OCI-LY7 (cell line): ENCODE data around the gene VAV1. TPM values are rescaled to one million over a fixed set of nuclear protein-coding genes. Genes with fewer than 3 reads are reported as not detected.

ENCODE experiments used
- BruUV-seq: library from RNA; stranded (reverse); fragments of 400-500 nt; replicated peaks from 2 replicates; lab custom pipeline; 2021; lab: Mats Ljungman, UMichigan
- CTCF ChIA-PET: fragments of 300-600 bp; sonication (Branson Sonifier 250); formaldehyde crosslinking; loops from one replicate; lab custom pipeline; 2022; ENCODE audit warnings: antibody characterized with exemption; ENCODE audit not compliant: unreplicated experiment; lab: Charles Lee
- POLR2A ChIA-PET: fragments of 300-600 bp; sonication (Branson Sonifier 250); formaldehyde crosslinking; loops from one replicate; lab custom pipeline; 2022; ENCODE audit warnings: antibody characterized with exemption; lab: Charles Lee
- DNase-seq: peaks from one replicate; pipeline ENCODE4 v3.0.0-alpha.2; 2015; ENCODE audit warnings: low spot score
- H2AFZ ChIP-seq: fragments of 200-600 bp; sonication (generic), shearing (Covaris generic); 2 replicates; pipeline ENCODE4 v1.6.1; 2014; ENCODE audit warnings: mild to moderate bottlenecking, antibody characterized with exemption, low read length, moderate library complexity
- H3K27ac ChIP-seq: fragments of 200-600 bp; sonication (generic); 2 replicates; pipeline ENCODE4 v1.5.1; 2014; ENCODE audit warnings: mixed run types, low read depth, mild to moderate bottlenecking, moderate library complexity, low read length, inconsistent platforms; ENCODE audit not compliant: poor library complexity, severe bottlenecking
- H3K36me3 ChIP-seq: fragments of 200-600 bp; sonication (generic); 2 replicates; pipeline ENCODE4 v1.6.1; 2014; ENCODE audit warnings: mild to moderate bottlenecking, antibody characterized with exemption, low read length, moderate library complexity, mixed read lengths; ENCODE audit not compliant: insufficient read depth
- H3K4me1 ChIP-seq: fragments of 200-600 bp; sonication (generic); 2 replicates; pipeline ENCODE4 v1.5.1; 2014; ENCODE audit warnings: mild to moderate bottlenecking, low read length; ENCODE audit not compliant: insufficient read depth, poor library complexity, severe bottlenecking
- H3K4me2 ChIP-seq: fragments of 200-600 bp; sonication (generic); 2 replicates; pipeline ENCODE4 v1.6.1; 2014; ENCODE audit warnings: mild to moderate bottlenecking, low read length
- H3K4me3 ChIP-seq: fragments of 200-600 bp; sonication (generic); 2 replicates; pipeline ENCODE4 v1.5.1; 2014; ENCODE audit warnings: mild to moderate bottlenecking, low read depth, low read length; ENCODE audit not compliant: poor library complexity, severe bottlenecking
- H3K79me2 ChIP-seq: fragments of 200-600 bp; sonication (generic); 2 replicates; pipeline ENCODE4 v1.6.1; 2016; ENCODE audit warnings: low read depth, mild to moderate bottlenecking, low read length, moderate library complexity, mixed read lengths; ENCODE audit not compliant: insufficient read depth
- H3K9me2 ChIP-seq: fragments of 200-600 bp; sonication (generic); 2 replicates; pipeline ENCODE4 v1.6.1; 2016; ENCODE audit warnings: mild to moderate bottlenecking, low read length, mixed read lengths; ENCODE audit not compliant: insufficient read depth
- H3K9me3 ChIP-seq: fragments of 200-600 bp; sonication (generic); 2 replicates; pipeline ENCODE4 v1.6.1; 2014; ENCODE audit warnings: mild to moderate bottlenecking, mixed run types, low read length, mixed read lengths
- H4K20me1 ChIP-seq: fragments of 200-600 bp; sonication (generic); 2 replicates; pipeline ENCODE4 v1.6.1; 2014; ENCODE audit warnings: mild to moderate bottlenecking, antibody characterized with exemption, low read length, moderate library complexity, mixed read lengths; ENCODE audit not compliant: insufficient read depth
- CTCF ChIP-seq: fragments of 200-600 bp; sonication (generic); conservative IDR thresholded peaks from 2 replicates; pipeline ENCODE4 v1.5.1; 2014; ENCODE audit warnings: mild to moderate bottlenecking, antibody characterized with exemption, low read length, moderate library complexity, mixed read lengths
- EZH2phosphoT487 ChIP-seq: fragments of 200-600 bp; sonication (generic); IDR thresholded peaks from 2 replicates; pipeline ENCODE4 v1.6.1; 2018; ENCODE audit warnings: low read depth, borderline replicate concordance, mild to moderate bottlenecking, mixed run types, antibody characterized with exemption, low read length, moderate library complexity, mixed read lengths
- intact Hi-C: fragments of 100-400 bp; cut with micrococcal nuclease; formaldehyde crosslinking; loops from one replicate; pipeline ENCODE4 v1.10.0; 2022; ENCODE audit not compliant: unreplicated experiment
- total RNA-seq, 2 experiments: library from RNA; depleted of rRNA in 1 of 2; stranded (reverse); fragments of >200 nt in 1 of 2; shearing (Covaris generic) in 1 of 2; gene quantifications; 2 replicates each; pipeline ENCODE4 v1.2.3, GENCODE V29; 2014 to 2022

The VAV1 gene
- total RNA-seq, 2 experiments from 2014 or later: 90.7 to 107 TPM

GRCh38 chr19:6808494-6808893, 36.0 kb downstream of the VAV1 start:
- no peak overlapping the region for H2AFZ ChIP-seq
- peaks cover 8% of the 10 kb centered on the region for H3K9me3 ChIP-seq
- H3K9me2 ChIP-seq: no peaks in the 10 kb centered on the region
- H3K4me3 ChIP-seq: no peak overlapping the region
- no peak for DNase-seq
- no TSS peak for BruUV-seq
- CTCF ChIA-PET: no interaction called here
- H3K4me1 ChIP-seq: peaks cover 21% of the 10 kb centered on the region
- intact Hi-C loops: no loop called here
- peaks cover 72% of the 10 kb centered on the region for H3K36me3 ChIP-seq
- no peak for TF ChIP-seq EZH2phosphoT487
- no peaks in the 10 kb centered on the region for H4K20me1 ChIP-seq
- H3K4me2 ChIP-seq: no peak overlapping the region
- POLR2A ChIA-PET: interaction anchor here (0.7 to 1.2 kb wide), 2 partner anchors 14 to 19 kb away, joined by 3 read pairs; no protein-coding TSS in a partner anchor
- no peak overlapping the region for H3K27ac ChIP-seq
- H3K79me2 ChIP-seq: peaks cover 93% of the 10 kb centered on the region

- POLR2A ChIA-PET: interaction anchor here (1.0 to 1.2 kb wide), 2 partner anchors 18 to 37 kb away, joined by 3 to 5 read pairs; partner anchors contain the start of gene VAV1
- no peaks in the 10 kb centered on the region for H3K9me2 ChIP-seq
- no peak for TF ChIP-seq CTCF
- TF ChIP-seq EZH2phosphoT487: no peak
- H4K20me1 ChIP-seq: no peaks in the 10 kb centered on the region
- peaks cover 67% of the 10 kb centered on the region for H3K36me3 ChIP-seq
- no peak for DNase-seq
- H3K4me1 ChIP-seq: peaks cover 14% of the 10 kb centered on the region
- intact Hi-C loops: no loop called here
- peaks cover 93% of the 10 kb centered on the region for H3K79me2 ChIP-seq
- no peak overlapping the region for H2AFZ ChIP-seq
- H3K4me2 ChIP-seq: no peak overlapping the region
- peaks cover 8% of the 10 kb centered on the region for H3K9me3 ChIP-seq
- no peak overlapping the region for H3K27ac ChIP-seq
- CTCF ChIA-PET: no interaction called here
- no TSS peak for BruUV-seq
- no peak overlapping the region for H3K4me3 ChIP-seq
Measured at GRCh38 chr19:6809262-6809661, 36.8 kb downstream of the VAV1 start.

GRCh38 chr19:6811378-6811777, 38.9 kb downstream of the VAV1 start:
- no peak overlapping the region for H3K27ac ChIP-seq

More at GRCh38 chr19:6811378-6811777, 38.9 kb downstream of the VAV1 start:
- Histone ChIP-seq H3K9me3 (peaks cover 8% of the 10 kb centered on the region), H4K20me1 (no peaks in the 10 kb centered on the region), H3K79me2 (peaks cover 91% of the 10 kb centered on the region), H3K36me3 (peaks cover 68% of the 10 kb centered on the region), H3K4me3 (no peak overlapping the region), H3K9me2 (no peaks in the 10 kb centered on the region), H2AFZ (no peak overlapping the region), H3K4me2 (no peak overlapping the region), H3K4me1 (peaks cover 7% of the 10 kb centered on the region)
- POLR2A ChIA-PET: interaction anchor here (0.7 kb wide), 1 partner anchor 39 kb away, joined by 3 read pairs; the partner anchor contains the start of gene VAV1
- CTCF ChIA-PET: no interaction called here
- no TSS peak for BruUV-seq
- intact Hi-C loops: no loop called here
- TF ChIP-seq EZH2phosphoT487: no peak
- no peak for TF ChIP-seq CTCF
- no peak for DNase-seq
